Stimulated activated CD8-positive, alpha-beta memory T cell treated with anti-CD3 and anti-CD28 coated beads, Interleukin-12 subunit alpha, Interleukin-12 subunit beta, amount 100 ng/mL, for 24 hours (primary cell): ENCODE data around the gene SLC35F4.
"Not testable (repeated sequence)": the region's sequence is repeated elsewhere in the genome, so short reads cannot be mapped to it uniquely, and the experiment has no call there.

Experiments
- DNase-seq: peaks from one replicate; pipeline ENCODE4 v3.0.0-alpha.2; 2020; ENCODE audit errors: extremely low read depth

The SLC35F4 gene

DNA sequence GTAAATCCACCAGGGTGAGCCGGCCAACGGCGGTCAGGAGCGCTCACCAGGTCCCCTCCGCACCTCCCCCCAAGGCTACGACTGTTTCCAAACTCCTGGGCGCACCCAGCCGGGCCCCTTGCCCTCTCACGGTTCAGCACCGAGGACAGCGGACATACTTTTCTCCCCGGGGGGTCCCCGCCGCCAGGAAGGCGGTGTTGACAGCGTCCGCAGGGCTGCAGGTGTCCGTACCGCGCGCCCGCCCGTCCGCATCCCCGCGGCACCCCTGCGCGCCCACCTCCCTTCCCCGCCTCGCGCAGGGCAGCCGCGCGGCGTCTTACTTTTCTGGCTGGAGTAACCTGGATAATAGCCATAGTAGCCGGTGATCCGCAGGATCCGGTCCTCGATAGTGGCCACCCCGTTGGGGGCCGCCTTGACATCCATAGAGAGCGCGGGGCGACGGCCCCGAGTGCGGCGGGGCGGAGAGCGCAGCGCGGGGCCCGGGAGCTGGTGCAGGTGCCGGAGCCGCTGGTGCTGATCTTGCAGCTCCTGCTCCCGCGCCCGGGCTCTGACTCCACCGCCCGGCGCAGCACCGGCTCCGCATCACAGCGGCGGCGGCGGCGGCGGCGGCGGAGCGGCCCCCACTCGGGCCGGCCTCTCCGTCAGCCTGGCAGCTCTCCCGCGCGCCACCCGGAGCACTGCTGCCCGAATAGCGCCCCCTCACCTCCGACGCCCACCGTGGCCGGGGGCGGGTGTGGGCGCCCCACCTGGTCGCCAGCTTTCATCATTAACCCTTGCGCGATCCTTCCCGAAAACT, at the start of gene SLC35F4:
SLC35F4 (minus strand) TSS at position 690 of the 796 bp plus-strand sequence.
- DNase-seq = no peak

DNA sequence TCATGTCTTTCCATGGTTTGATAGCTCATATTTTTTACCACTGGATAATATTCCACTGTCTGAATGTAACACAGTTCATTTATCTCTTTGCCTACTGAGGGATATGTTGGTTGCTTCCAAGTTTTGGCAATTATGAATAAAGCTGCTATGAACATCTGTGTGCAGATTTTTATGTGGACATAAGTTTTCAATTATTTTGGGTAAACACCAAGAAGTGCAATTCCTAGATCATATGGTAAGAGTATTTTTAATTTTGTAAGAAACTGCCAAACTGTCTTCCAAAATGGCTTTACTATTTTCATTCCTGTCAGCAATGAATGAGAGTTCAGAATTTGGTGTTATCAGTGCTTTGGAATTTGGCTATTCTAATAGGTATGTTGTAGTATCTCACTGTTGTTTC, 43.7 kb upstream of the SLC35F4 start:
- DNase-seq = no peak

DNA sequence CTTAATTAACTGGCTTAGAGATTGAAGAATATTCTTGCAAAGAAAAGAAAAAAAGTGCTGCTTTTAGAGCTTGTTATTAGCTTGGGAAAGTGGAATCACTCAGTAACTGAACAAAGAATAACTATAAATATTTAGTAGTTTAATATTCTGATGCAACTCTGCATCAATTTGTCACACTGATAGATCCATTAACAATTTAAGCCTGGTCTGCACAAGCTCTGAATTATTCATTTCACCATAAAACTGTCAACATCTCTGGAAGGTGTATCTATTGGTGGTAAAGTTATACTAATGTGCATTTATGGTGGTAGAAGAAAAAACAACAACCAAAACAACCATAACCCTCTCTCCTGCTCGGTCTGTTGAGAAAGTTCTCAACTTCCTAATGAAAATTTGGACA, 38.1 kb upstream of the SLC35F4 start:
- no peak for DNase-seq

GRCh38 chr14:57898837-57899572, 33.1 kb upstream of the SLC35F4 start:
- DNase-seq = no peak

- DNase-seq = no peak
Observed at GRCh38 chr14:57897144-57897748, 31.4 kb upstream of the SLC35F4 start.

DNA sequence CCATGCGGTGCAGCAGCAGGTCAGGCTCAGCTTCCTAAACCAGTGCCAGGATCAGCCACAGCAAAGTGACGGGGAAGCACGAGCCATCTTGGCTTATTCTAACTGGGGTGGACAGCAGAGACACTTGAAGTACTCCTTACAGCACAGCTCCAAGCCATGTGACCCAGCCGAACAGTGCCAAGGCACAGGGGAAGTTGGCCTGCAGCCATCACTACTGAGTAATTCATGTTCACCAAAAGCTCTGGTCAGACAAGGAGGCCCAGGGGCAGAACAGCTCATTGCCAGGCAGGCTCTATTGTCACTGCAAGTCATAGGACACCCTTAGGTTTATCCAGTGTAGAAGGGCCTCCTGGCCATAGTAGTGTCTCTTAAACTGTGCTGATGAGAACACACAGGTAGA, 23.4 kb upstream of the SLC35F4 start:
- no peak for DNase-seq

DNA sequence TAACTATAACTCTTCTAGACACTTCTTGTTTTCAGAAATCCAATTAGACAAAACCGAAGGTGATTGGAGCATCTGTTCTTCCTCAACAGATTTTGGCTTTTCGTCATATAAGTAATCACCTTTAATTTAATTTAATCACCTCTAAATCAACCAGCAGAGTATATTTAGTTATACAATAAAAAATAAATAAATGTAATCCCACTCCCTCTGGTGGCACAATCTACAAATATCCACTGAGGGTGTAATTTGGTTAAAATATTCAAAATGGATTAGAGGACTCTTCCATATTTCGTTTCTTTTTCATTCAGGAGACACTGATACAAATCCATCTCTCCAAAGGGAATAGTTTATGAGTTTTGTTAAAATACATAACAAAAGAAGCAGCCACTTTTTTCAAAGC, 18.3 kb upstream of the SLC35F4 start:
- no peak for DNase-seq

- DNase-seq = no peak
Observed at GRCh38 chr14:57883061-57883460, 17.2 kb upstream of the SLC35F4 start.

DNA sequence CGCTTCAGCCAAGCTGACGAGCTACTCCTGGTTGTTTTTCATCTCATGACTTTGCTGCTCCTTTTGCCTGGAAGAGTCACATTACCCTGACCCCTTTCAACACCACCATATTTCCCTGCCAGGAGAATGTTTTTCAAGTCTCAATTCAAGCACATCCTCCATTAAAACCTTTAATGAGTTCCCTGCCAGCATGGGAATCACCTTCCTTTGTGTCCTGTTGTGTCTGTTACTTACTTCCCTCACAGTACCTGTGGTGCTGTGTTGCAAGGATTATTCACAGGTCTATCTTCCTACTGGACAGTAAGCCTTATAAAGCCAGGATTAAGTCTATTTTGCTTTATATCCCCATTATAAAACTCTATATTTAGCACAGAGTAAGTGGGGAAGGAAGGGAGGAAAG, 13.6 kb upstream of the SLC35F4 start:
- DNase-seq = no peak

DNA sequence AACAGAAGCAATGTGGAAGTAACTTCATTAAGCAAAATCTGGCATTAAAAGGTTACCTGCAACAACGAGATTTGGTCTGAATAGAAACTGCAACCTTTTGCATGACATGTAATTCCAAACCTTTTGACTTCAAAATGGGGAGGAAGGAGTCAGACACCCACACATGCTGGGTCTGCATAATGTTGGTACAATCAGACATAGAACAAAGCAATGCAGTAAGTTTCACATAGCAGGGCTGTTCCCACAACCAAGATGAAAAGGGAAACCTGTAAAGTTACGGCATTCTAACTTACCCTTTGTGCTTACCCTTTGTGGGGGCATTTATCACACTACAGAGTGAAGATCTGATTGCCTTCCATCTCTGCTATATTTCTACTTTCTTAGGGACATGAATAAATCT, 10.1 kb upstream of the SLC35F4 start:
- DNase-seq = no peak

DNA sequence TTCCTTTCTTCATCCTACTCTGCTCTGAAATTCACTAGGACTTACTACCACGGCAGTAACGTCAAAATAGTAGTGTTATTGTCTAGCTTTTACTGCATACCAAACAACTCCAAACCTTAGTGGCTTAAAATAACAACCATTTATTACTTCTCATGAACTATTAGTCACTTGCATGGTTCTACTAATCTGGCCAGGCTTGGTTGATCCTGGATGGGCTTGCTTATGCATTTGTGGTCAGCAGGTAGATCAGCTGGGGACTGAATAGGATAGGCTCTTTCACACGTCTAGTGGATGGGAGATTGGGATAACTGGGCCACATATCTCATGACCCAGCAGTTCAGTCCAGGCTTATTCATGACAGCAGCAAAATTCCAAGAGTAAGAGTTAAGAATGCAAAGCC, 9.4 kb upstream of the SLC35F4 start:
- DNase-seq = no peak

GRCh38 chr14:57871459-57872080, 5.7 kb upstream of the SLC35F4 start:
- DNase-seq = no peak

DNA sequence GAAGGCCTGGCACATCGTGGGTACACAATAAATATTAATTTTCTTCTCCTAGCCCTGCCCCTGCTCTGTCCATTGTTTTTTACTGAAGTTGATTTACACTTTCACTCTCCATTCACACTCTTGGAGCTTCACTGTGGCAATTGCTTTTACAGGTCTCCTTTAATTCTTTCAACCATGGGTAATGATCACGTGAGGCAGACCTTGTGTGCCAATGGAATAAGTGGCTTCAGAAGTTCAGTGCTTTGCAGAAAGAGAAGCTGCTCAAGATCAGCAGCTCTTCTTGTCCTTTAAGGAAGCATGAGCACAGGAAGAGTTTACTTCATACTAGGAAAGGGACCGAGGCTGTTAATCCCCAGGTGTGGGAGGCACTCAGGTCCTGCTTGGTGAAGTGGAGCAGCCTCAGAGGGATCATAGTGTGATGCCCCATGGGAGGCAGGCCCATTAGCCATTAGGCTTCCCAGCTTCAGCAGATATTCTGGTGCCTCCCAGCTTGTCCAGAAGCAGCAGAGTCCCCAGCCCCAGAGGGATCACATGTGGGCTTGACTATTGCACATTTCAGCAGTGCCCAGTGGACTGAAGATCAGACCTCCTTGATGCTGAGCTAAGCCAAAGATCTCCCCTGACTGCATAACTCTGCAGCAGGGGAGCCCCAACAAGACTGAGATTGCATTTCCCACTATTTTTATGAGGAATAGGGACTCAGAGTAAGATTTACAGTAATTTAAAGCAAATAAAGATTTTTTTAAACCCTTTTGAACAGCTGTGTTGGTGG, 5.0 kb upstream of the SLC35F4 start:
- no peak for DNase-seq

GRCh38 chr14:57869617-57870016, 3.7 kb upstream of the SLC35F4 start:
- DNase-seq = no peak

DNA sequence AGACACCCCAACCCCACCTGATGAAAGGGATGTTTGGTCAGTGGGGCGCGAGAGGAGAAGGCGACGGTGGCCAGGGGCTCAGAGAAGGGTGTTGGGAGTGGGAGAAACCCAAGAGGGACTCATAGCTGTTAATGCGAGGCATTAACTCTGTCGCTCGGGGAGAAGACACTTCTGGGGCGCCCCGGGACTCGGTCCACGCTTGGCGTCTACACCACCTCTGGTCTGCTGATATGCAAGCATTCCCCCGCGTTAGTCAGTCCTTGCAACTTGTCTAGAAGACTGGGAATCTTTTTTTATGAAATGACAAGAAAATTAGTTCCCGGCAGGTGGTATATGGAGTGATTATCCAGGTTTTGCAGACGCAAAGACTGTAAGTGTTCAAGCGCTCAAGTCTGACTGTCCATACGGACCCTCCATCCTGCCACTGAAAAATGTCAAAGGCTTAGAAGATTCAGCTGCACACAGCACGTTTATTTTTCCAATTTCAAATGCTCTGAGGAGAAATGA, 360 bp upstream of the SLC35F4 start:
- DNase-seq = no peak

GRCh38 chr14:57865066-57865402, 858 bp downstream of the SLC35F4 start:
- DNase-seq = no peak

DNA sequence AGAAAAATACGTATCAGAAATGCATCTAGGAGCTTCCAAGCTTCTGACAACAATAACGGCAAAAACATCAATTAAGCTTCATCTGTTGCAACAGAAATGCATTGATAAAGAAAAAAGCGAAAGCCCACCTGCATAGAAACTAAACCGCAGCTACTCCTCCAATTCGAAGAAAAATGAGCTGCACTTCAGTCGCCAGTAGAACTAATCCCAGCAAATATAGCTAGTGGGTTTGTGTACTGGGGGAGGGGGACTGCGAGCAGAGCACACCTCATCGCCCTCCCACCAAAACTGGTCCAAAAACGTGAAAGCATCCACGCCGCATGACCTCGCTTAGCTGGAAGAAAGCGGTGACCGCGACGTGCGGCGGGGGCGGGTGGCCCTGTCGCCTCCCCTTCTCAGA, 1.2 kb downstream of the SLC35F4 start:
- no peak for DNase-seq

- DNase-seq = no peak
Observed at GRCh38 chr14:57863471-57863870, 2.4 kb downstream of the SLC35F4 start.

GRCh38 chr14:57855666-57856065, 10.2 kb downstream of the SLC35F4 start:
- not testable (repeated sequence) for DNase-seq

DNA sequence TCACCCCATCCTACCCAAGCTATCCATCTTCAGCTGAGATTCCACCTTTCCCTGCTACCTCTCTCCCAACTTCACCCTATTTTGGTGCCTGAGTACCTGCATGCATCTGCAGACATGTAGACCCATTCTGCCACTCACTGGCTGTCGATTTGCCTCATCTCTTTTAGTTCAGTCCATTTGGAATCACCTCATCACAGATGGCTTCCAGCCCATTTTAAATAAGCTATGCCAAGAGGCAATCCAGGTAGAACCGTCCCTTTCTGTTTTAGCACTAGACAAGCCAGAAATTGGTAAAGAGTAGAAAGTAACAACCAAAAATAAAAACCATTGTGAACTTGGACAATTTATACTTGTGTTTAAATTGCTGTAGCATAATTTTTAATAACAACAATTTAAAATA, 11.3 kb downstream of the SLC35F4 start:
- DNase-seq = no peak

GRCh38 chr14:57851354-57851753, 14.5 kb downstream of the SLC35F4 start:
- no peak for DNase-seq

DNA sequence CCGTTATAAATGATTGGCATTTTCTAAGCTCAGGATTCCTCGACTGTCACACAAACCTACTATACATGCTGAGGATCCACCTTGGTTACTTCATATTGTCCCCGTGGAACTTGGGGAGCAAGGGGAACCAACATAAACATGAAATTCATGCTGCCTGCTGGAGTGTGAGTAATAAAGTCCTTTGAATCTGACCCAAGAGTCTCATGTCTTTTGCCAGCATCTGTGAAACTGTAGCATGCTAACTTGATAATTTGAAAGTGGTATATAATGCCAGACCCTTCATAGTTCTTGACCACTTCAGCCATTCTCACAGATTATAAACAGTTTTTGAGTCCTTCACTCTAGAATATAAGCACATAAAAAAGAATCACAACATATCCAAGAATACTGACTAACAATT, 17.1 kb downstream of the SLC35F4 start:
- no peak for DNase-seq
